ENCODE results near the gene CRADD. TPM values are rescaled to one million over a fixed set of nuclear protein-coding genes. Genes with fewer than 3 reads are reported as not detected.

CRADD gene
- polyA plus RNA-seq, 1 donor = 19.3 TPM

DNA sequence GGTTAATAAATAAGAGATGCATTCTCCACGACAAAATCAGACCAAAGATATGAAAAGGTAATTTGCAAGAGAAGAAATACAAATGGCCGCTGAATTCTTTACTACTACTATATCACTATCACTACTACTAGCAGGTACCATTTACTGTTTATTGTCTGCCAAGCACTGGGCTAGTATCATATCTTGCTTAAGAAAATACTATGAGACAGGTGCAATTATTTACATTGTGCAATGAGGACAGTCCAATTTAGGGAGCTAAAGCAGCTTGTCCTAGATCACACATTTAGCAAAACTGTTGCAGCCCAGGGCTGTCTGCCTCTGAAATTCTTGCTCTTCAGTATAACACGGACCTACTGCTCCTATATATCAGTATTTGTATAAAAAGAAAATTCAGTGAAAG is 52.8 kb downstream of the CRADD start:
- Histone ChIP-seq H3K4me1 (ENCODE audit: control insufficient read depth, insufficient read depth, low read length) (peaks cover 7% of the 10 kb centered on the region), H3K4me3 (ENCODE audit: low read length) (no peak overlapping the region)

DNA sequence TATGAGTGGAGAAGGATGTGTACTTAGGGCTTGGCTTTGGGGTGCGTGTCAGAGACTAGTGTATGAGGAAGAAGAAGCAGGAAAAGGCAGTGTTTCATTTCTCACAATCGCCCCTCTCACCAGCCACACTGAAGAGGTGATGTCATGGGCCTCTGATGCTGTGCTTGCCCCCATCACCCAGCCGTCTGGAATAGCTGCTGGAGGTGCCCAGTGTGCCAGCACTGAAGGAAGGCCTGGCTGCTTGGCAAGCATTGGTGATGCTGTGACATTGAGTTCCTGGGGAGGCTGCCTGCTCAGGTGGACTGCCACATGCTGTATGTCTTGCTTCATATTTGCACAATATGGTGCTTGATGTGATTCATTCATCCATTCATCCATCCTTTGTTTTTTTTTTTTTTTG is 56.2 kb downstream of the CRADD start:
- DNase-seq = peak in 1 of 2 donors; percentile 16
- no CpG with 5 or more reads among the region's 3 CpGs for WGBS (ENCODE audit: insufficient coverage, low lambda C conversion rate)
- H3K4me1 ChIP-seq (ENCODE audit: control insufficient read depth, insufficient read depth, low read length) = peaks cover 4% of the 10 kb centered on the region
- H3K27me3 ChIP-seq (ENCODE audit: control insufficient read depth, insufficient read depth, low read length) = no peaks in the 10 kb centered on the region
- H3K36me3 ChIP-seq (ENCODE audit: control insufficient read depth, insufficient read depth, low read length) = no peaks in the 10 kb centered on the region
- no peak overlapping the region for H3K27ac ChIP-seq (ENCODE audit: low read length)
- H3K4me3 ChIP-seq (ENCODE audit: low read length) = no peak overlapping the region
- H3K9me3 ChIP-seq (ENCODE audit: control insufficient read depth, low read depth, low read length) = no peaks in the 10 kb centered on the region

More for the DNA sequence above, 52.8 kb downstream of the CRADD start:
- no peaks in the 10 kb centered on the region for H3K36me3 ChIP-seq (ENCODE audit: control insufficient read depth, insufficient read depth, low read length)
- no CpG with 5 or more reads among the region's 3 CpGs for WGBS (ENCODE audit: insufficient coverage, low lambda C conversion rate)
- no peak for DNase-seq
- H3K9me3 ChIP-seq (ENCODE audit: control insufficient read depth, low read depth, low read length) = no peaks in the 10 kb centered on the region
- H3K27me3 ChIP-seq (ENCODE audit: control insufficient read depth, insufficient read depth, low read length) = no peaks in the 10 kb centered on the region
- H3K27ac ChIP-seq (ENCODE audit: low read length) = no peak overlapping the region

DNA sequence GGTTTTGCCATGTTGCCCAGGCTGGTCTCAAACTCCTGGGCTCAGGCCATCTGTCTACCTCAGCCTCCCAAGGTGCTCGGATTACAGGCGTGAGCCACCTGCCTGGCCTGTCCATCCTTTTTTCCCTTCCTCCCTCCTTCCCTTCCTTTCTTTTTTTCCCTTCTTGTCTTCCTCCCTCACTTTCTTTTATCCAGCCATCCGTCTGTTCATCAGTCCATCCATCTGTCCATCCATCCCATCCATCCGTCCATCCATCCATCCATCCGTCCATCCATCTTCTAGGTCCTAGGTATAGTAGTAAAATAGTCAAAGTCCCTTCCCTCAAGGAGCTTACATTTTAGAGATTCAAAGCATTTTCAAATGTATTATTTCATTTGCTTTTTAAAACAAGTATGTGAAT is 56.8 kb downstream of the CRADD start:
- DNase-seq = no peak
- H3K27ac ChIP-seq (ENCODE audit: low read length) = no peak overlapping the region
- H3K4me1 ChIP-seq (ENCODE audit: control insufficient read depth, insufficient read depth, low read length) = peaks cover 4% of the 10 kb centered on the region
- H3K36me3 ChIP-seq (ENCODE audit: control insufficient read depth, insufficient read depth, low read length) = no peaks in the 10 kb centered on the region
- H3K27me3 ChIP-seq (ENCODE audit: control insufficient read depth, insufficient read depth, low read length) = no peaks in the 10 kb centered on the region
- H3K9me3 ChIP-seq (ENCODE audit: control insufficient read depth, low read depth, low read length) = no peaks in the 10 kb centered on the region
- no peak overlapping the region for H3K4me3 ChIP-seq (ENCODE audit: low read length)
- WGBS (ENCODE audit: insufficient coverage, low lambda C conversion rate) = 100% methylated on average over 4 of the region's 5 CpGs

DNA sequence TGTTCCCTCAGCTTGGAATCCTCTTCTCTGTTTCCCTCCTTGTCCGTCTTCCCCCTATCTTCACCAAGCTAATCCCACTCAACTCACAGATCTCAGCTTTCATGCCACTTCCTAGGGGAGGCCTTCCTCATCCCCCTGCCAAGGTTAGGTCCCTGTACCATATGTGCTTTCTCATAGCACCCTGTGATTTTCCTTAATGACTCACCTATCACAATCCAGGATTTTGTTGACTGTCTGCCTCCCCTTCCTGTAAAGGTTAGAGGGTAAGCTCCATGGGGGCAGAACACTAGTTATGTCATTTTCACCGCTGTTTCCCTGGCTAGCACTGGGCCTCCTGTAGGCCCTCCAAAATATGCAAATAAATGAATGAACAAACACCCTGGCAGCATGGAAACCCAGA is 57.6 kb downstream of the CRADD start:
- no peaks in the 10 kb centered on the region for H3K36me3 ChIP-seq (ENCODE audit: control insufficient read depth, insufficient read depth, low read length)

GRCh38 chr12:93736640-93737178 is 59.5 kb downstream of the CRADD start:
- Histone ChIP-seq H3K9me3 (ENCODE audit: control insufficient read depth, low read depth, low read length) (no peaks in the 10 kb centered on the region), H3K27ac (ENCODE audit: low read length) (no peak overlapping the region), H3K36me3 (ENCODE audit: control insufficient read depth, insufficient read depth, low read length) (no peaks in the 10 kb centered on the region), H3K4me3 (ENCODE audit: low read length) (no peak overlapping the region), H3K4me1 (ENCODE audit: control insufficient read depth, insufficient read depth, low read length) (peaks cover 12% of the 10 kb centered on the region), H3K27me3 (ENCODE audit: control insufficient read depth, insufficient read depth, low read length) (no peaks in the 10 kb centered on the region)
- DNase-seq = peak in 1 of 2 donors; percentile 8

More for the DNA sequence above, 57.6 kb downstream of the CRADD start:
- Histone ChIP-seq H3K4me1 (ENCODE audit: control insufficient read depth, insufficient read depth, low read length) (peaks cover 4% of the 10 kb centered on the region), H3K27ac (ENCODE audit: low read length) (no peak overlapping the region), H3K27me3 (ENCODE audit: control insufficient read depth, insufficient read depth, low read length) (no peaks in the 10 kb centered on the region), H3K4me3 (ENCODE audit: low read length) (no peak overlapping the region), H3K9me3 (ENCODE audit: control insufficient read depth, low read depth, low read length) (no peaks in the 10 kb centered on the region)
- WGBS (ENCODE audit: insufficient coverage, low lambda C conversion rate) = no CpG with 5 or more reads among the region's 2 CpGs
- no peak for DNase-seq

DNA sequence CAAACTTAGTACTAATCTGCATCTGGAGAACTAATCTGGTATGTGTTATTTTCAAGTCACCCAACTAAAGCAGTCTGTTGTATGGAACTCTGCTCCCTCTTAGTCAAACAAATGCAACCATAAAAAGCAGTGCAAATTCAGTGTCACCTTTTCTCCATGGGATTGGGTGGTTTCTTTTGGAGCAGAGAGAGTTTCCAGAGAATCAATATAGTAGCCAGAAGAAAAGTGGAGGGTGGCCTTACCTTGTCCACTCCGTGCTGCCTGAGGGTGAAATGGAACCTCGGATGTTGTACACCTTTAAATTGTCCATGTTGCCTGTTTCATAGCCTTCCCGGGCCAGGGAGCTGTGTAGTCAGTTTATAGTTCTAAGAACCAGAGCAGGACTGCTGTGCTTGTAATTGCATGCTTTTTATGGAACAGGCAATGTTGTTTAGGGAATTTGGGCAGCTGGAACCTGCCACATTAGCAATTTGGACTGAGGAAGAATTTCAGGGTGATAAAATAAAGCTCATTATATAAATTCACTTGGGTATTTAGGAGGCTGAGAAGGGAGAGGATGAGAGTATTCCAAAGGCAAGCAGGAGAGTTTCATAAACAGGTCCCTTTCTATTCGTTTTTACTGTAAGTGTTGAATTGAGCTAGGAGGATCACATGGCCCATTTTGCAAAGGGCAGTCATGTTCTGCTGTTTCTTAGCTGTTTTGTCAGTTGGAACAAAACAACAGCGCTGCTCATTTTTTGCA is 60.5 kb downstream of the CRADD start:
- Histone ChIP-seq H3K9me3 (ENCODE audit: control insufficient read depth, low read depth, low read length) (no peaks in the 10 kb centered on the region), H3K36me3 (ENCODE audit: control insufficient read depth, insufficient read depth, low read length) (no peaks in the 10 kb centered on the region), H3K4me1 (ENCODE audit: control insufficient read depth, insufficient read depth, low read length) (peaks cover 15% of the 10 kb centered on the region), H3K27me3 (ENCODE audit: control insufficient read depth, insufficient read depth, low read length) (no peaks in the 10 kb centered on the region), H3K27ac (ENCODE audit: low read length) (peak overlapping the region; percentile 8), H3K4me3 (ENCODE audit: low read length) (no peak overlapping the region)
- 100% methylated on average over 1 of the region's 5 CpGs for WGBS (ENCODE audit: insufficient coverage, low lambda C conversion rate)
- DNase-seq = peak in 1 of 2 donors; percentile 26

DNA sequence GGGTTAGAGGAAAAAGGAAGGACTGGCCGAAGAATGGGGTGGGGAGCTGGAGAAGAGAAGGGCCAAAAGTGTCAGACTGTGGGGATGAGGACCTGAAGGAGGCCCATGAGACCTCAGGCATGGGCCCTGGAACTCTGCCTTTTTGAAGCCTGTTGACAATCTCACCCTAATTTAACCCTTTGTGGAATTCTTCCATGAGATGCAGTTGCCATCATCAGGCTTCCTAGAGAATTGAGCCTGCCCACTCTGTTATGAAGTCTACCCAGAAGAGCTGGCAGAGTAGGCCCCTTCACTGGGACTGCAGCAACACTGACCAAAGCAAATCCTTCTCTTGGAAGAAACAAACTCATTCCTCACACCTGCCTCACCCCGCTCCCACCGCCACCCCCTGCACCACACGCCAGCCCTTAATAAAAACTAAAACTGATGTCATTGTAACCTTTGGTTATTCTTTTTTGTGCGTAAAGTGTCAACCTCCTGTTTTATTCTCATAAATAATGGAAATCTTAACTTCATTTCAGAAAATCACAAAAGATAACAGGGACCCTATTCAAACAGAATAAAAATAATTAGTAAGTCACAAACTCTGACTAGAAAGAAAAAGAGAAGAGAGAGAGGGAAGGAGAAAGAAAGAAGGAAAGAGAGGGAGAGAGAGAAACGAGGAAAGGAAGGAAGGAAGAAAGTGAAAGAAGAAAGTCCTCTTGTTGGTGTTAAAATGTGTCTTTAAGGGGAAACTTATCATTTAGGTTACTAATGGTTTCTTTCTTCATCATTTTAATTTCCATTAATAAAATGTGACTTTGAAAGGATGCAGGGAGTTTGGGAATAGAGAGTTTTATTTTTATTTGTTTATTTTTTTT is 61.3 kb downstream of the CRADD start:
- 86% methylated on average over 2 of the region's 6 CpGs for WGBS (ENCODE audit: insufficient coverage, low lambda C conversion rate)
- Histone ChIP-seq H3K4me3 (ENCODE audit: low read length) (no peak overlapping the region), H3K36me3 (ENCODE audit: control insufficient read depth, insufficient read depth, low read length) (no peaks in the 10 kb centered on the region), H3K4me1 (ENCODE audit: control insufficient read depth, insufficient read depth, low read length) (peaks cover 15% of the 10 kb centered on the region), H3K27ac (ENCODE audit: low read length) (no peak overlapping the region), H3K27me3 (ENCODE audit: control insufficient read depth, insufficient read depth, low read length) (no peaks in the 10 kb centered on the region), H3K9me3 (ENCODE audit: control insufficient read depth, low read depth, low read length) (no peaks in the 10 kb centered on the region)
- no peak for DNase-seq

DNA sequence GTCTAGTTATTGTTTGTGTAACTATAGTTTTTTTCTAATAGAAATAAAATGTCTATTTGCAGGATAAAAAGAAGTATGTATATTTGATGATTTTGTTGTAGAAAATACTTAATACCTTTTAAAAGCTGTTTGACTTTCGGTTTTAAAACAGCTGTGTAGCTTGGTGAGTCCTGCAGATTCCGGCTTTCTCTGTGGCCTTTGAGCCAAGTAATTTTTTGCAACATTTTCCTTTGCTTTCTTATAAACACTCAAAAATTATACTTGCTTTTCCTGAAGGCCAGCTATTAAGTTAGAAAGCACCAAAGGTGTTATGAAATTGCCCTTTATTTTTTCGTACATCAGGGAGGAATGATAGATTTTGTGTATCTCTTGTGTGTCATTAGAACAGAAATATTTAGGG is 63.6 kb downstream of the CRADD start:
- Histone ChIP-seq H3K36me3 (ENCODE audit: control insufficient read depth, insufficient read depth, low read length) (no peaks in the 10 kb centered on the region), H3K27ac (ENCODE audit: low read length) (no peak overlapping the region), H3K4me1 (ENCODE audit: control insufficient read depth, insufficient read depth, low read length) (peaks cover 15% of the 10 kb centered on the region), H3K27me3 (ENCODE audit: control insufficient read depth, insufficient read depth, low read length) (no peaks in the 10 kb centered on the region), H3K4me3 (ENCODE audit: low read length) (no peak overlapping the region), H3K9me3 (ENCODE audit: control insufficient read depth, low read depth, low read length) (no peaks in the 10 kb centered on the region)
- DNase-seq = peak in 1 of 2 donors; percentile 21
- no CpG with 5 or more reads among the region's 3 CpGs for WGBS (ENCODE audit: insufficient coverage, low lambda C conversion rate)

DNA sequence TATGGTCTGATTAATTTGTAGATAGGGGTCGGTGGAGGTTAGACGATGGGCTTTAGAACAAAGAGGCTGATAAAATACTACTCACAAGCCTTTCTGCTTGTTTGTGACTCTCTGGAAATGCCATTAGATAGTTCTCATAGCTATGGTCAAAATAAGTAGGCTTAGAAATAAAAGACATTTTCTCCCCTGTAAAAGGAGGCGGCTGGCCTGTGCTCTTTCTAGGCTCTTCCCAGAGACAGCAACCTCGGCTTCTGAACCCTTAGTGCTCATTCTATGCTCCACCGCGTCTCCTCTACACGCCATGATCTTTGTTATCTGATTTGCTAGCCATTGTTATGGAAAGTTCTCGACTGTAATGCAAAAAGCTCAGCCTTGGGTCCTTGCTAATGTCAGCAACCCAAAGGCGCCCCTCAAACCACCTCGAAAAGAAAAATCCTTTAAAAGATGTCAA is 64.5 kb downstream of the CRADD start:
- H3K9me3 ChIP-seq (ENCODE audit: control insufficient read depth, low read depth, low read length) = no peaks in the 10 kb centered on the region
- H3K4me3 ChIP-seq (ENCODE audit: low read length) = peak overlapping the region; percentile 62
- no peaks in the 10 kb centered on the region for H3K36me3 ChIP-seq (ENCODE audit: control insufficient read depth, insufficient read depth, low read length)
- WGBS (ENCODE audit: insufficient coverage, low lambda C conversion rate) = 16% methylated on average over 3 of the region's 10 CpGs
- H3K27me3 ChIP-seq (ENCODE audit: control insufficient read depth, insufficient read depth, low read length) = no peaks in the 10 kb centered on the region
- DNase-seq = no peak
- H3K27ac ChIP-seq (ENCODE audit: low read length) = peak overlapping the region; percentile 77
- H3K4me1 ChIP-seq (ENCODE audit: control insufficient read depth, insufficient read depth, low read length) = peaks cover 15% of the 10 kb centered on the region

GRCh38 chr12:93742110-93742934 is 65.1 kb downstream of the CRADD start:
- H3K36me3 ChIP-seq (ENCODE audit: control insufficient read depth, insufficient read depth, low read length) = no peaks in the 10 kb centered on the region
- DNase-seq = peak; percentile 61 to 83
- WGBS (ENCODE audit: insufficient coverage, low lambda C conversion rate) = 5% methylated on average over 4 of the region's 45 CpGs
- peak overlapping the region; percentile 62 for H3K4me3 ChIP-seq (ENCODE audit: low read length)
- peaks cover 15% of the 10 kb centered on the region for H3K4me1 ChIP-seq (ENCODE audit: control insufficient read depth, insufficient read depth, low read length)
- H3K27ac ChIP-seq (ENCODE audit: low read length) = peak overlapping the region; percentile 77
- H3K27me3 ChIP-seq (ENCODE audit: control insufficient read depth, insufficient read depth, low read length) = no peaks in the 10 kb centered on the region
- H3K9me3 ChIP-seq (ENCODE audit: control insufficient read depth, low read depth, low read length) = no peaks in the 10 kb centered on the region
